K562 (cell line): ENCODE measurements around the gene MINDY4. TPM values are rescaled to one million over a fixed set of nuclear protein-coding genes. Genes with fewer than 3 reads are reported as not detected.

Experiments
- ATAC-seq: fragments of 200-7000 bp; cut with Tn5 transposase; 3 replicates; pipeline ENCODE4 v1.9.1; 2020; ENCODE audit warnings: moderate library complexity
- BruUV-seq: library from RNA; stranded (reverse); fragments of 400-500 nt; replicated peaks from 2 replicates; lab custom pipeline; 2021; lab: Mats Ljungman, UMichigan
- CTCF ChIA-PET: fragments of 300-600 bp; formaldehyde crosslinking; extraction: SDS; loops from one replicate; lab custom pipeline; 2021; ENCODE audit warnings: low intra/inter-chr PET ratio; lab: Yijun Ruan, JAX
- POLR2A ChIA-PET: fragments of 300-600, 350-650 bp; sonication (Branson Sonifier 250); formaldehyde crosslinking; extraction: SDS; loops from one replicate; lab custom pipeline; 2021; ENCODE audit warnings: antibody characterized with exemption, inconsistent platforms; lab: Yijun Ruan, JAX
- DNase-seq, 4 experiments: peaks; one replicate each; pipeline versions ENCODE4 v3.0.0 to v3.0.0-alpha.2; 2011 to 2018; ENCODE audit warnings: low spot score in 3 of 4, mixed read lengths in 3 of 4; ENCODE audit errors: extremely low read depth in 1 of 4
- FAIRE-seq: peaks from 2 replicates; lab custom pipeline; 2011; peaks lifted over from hg19 to GRCh38; lab: Jason Lieb, UNC
- H2AFZ ChIP-seq: 2 replicates; pipeline ENCODE4 v1.6.0; 2011; ENCODE audit warnings: low read depth, low read length, control low read depth, inconsistent platforms
- H3K27ac ChIP-seq: fragments of 200-600 bp; 3 replicates; pipeline ENCODE4 v1.8.0; 2011; ENCODE audit warnings: low read depth, mild to moderate bottlenecking, control low read depth, inconsistent platforms, low read length, moderate library complexity, mixed read lengths; ENCODE audit errors: extremely low read depth
- H3K27me3 ChIP-seq, 2 experiments: fragments of 300-600 bp in 1 of 2; 2 replicates in 1 of 2; 3 replicates in 1 of 2; pipeline versions ENCODE4 v1.6.0 to v1.8.0; 2011; ENCODE audit warnings: inconsistent platforms in 2 of 2, low read length in 2 of 2, mild to moderate bottlenecking in 1 of 2, mixed read lengths in 1 of 2, moderate library complexity in 1 of 2; ENCODE audit not compliant: control insufficient read depth in 2 of 2, insufficient read depth in 2 of 2
- H3K36me3 ChIP-seq: fragments of 300-600 bp; 3 replicates; pipeline ENCODE4 v1.8.0; 2011; ENCODE audit warnings: mild to moderate bottlenecking, low read length, inconsistent platforms; ENCODE audit not compliant: control insufficient read depth, insufficient read depth
- H3K4me1 ChIP-seq, 2 experiments: fragments of 200-600 bp in 1 of 2; replicated peaks in 1 of 2; 2 replicates in 1 of 2; 3 replicates in 1 of 2; pipeline versions ENCODE4 v1.5.1 to v1.8.0; 2011; ENCODE audit warnings: inconsistent platforms in 2 of 2, low read length in 2 of 2, mild to moderate bottlenecking in 1 of 2, mixed read lengths in 1 of 2, moderate library complexity in 1 of 2; ENCODE audit not compliant: control insufficient read depth in 2 of 2, insufficient read depth in 2 of 2
- H3K4me2 ChIP-seq: 2 replicates; pipeline ENCODE4 v1.6.1; 2011; ENCODE audit warnings: low read length, control low read depth, inconsistent platforms, mixed read lengths; ENCODE audit not compliant: insufficient read depth
- H3K4me3 ChIP-seq: fragments of 200-600 bp; sonication (generic), shearing (Covaris generic); 2 replicates; pipeline ENCODE4 v1.5.1; 2016; ENCODE audit warnings: control low read depth, inconsistent platforms
- H3K79me2 ChIP-seq: fragments of 200-600 bp; 3 replicates; pipeline ENCODE4 v1.8.0; 2011; ENCODE audit warnings: low read length, inconsistent platforms; ENCODE audit not compliant: control insufficient read depth, insufficient read depth
- H3K9ac ChIP-seq, 2 experiments: 2 replicates each; pipeline versions ENCODE4 v1.6.0 to v1.6.1; 2011; ENCODE audit warnings: low read depth in 2 of 2, low read length in 2 of 2, control low read depth in 1 of 2, inconsistent platforms in 1 of 2, mild to moderate bottlenecking in 1 of 2, mixed read lengths in 1 of 2; ENCODE audit not compliant: insufficient read depth in 1 of 2
- H3K9me1 ChIP-seq: one replicate; pipeline ENCODE4 v1.6.0; 2011; ENCODE audit warnings: inconsistent platforms, mild to moderate bottlenecking, low read length, moderate library complexity; ENCODE audit not compliant: control insufficient read depth, insufficient read depth
- H3K9me3 ChIP-seq: replicated peaks from 2 replicates; pipeline ENCODE4 v1.5.1; 2011; ENCODE audit warnings: low read depth, low read length, inconsistent platforms; ENCODE audit not compliant: control insufficient read depth, insufficient read depth
- H4K20me1 ChIP-seq: replicated peaks from 2 replicates; pipeline ENCODE4 v1.6.1; 2011; ENCODE audit warnings: low read length, inconsistent platforms, mixed read lengths; ENCODE audit not compliant: control insufficient read depth, insufficient read depth
- ATF1 ChIP-seq, 2 experiments: fragments of 450-650 bp in 1 of 2; IDR thresholded peaks; 2 replicates each; pipeline ENCODE4 v1.6.1; 2016; ENCODE audit warnings: missing compliant biosample characterization in 1 of 2, missing genetic modification characterization in 1 of 2
- BCOR ChIP-seq: fragments of 450-650 bp; IDR thresholded peaks from 2 replicates; pipeline ENCODE4 v1.6.1; 2016
- ELF1 ChIP-seq: fragments of 200-800 bp; sonication (Bioruptor generic); IDR thresholded peaks from 2 replicates; pipeline ENCODE4 v1.6.1; 2016; ENCODE audit warnings: missing genetic modification characterization, missing compliant biosample characterization
- EP400 ChIP-seq: fragments of 450-650 bp; IDR thresholded peaks from 2 replicates; pipeline ENCODE4 v1.6.1; 2017; ENCODE audit warnings: antibody characterized with exemption, mild to moderate bottlenecking, moderate library complexity
- ETV5 ChIP-seq: sonication (generic); formaldehyde crosslinking; IDR thresholded peaks from 2 replicates; pipeline ENCODE4 v1.4.0; 2020; ENCODE audit warnings: low read depth, mild to moderate bottlenecking, missing genetic modification reagents
- FUS ChIP-seq: fragments of 200-400 bp; formaldehyde crosslinking; optimal IDR thresholded peaks from 2 replicates; pipeline ENCODE3; 2017; ENCODE audit warnings: low read depth, low read length
- HCFC1 ChIP-seq: IDR thresholded peaks from 2 replicates; pipeline ENCODE4 v1.6.1; 2012; ENCODE audit warnings: low read depth, low read length, improper control_type of control experiment
- MBD2 ChIP-seq: sonication (generic); IDR thresholded peaks from 2 replicates; pipeline ENCODE4 v1.6.1; 2016; ENCODE audit warnings: low read depth, borderline replicate concordance
- MCM5 ChIP-seq: fragments of 450-650 bp; IDR thresholded peaks from 2 replicates; pipeline ENCODE4 v1.6.1; 2016; ENCODE audit warnings: low read depth
- MYNN ChIP-seq, 2 experiments: sonication (generic); formaldehyde crosslinking in 1 of 2; IDR thresholded peaks; 2 replicates each; pipeline versions ENCODE4 v1.5.0 to v1.6.1; 2016 to 2020; ENCODE audit warnings: antibody characterized with exemption in 1 of 2, missing genetic modification reagents in 1 of 2
- SAP30 ChIP-seq: fragments of 200-600 bp; sonication (generic); IDR thresholded peaks from 2 replicates; pipeline ENCODE4 v1.6.1; 2012; ENCODE audit warnings: borderline replicate concordance, low read depth, mild to moderate bottlenecking, moderate library complexity, low read length, control low read depth, inconsistent platforms; ENCODE audit not compliant: insufficient read depth, poor library complexity, severe bottlenecking
- SMARCA5 ChIP-seq: fragments of 450-650 bp; IDR thresholded peaks from 2 replicates; pipeline ENCODE4 v1.6.1; 2016
- ZBTB7A ChIP-seq: IDR thresholded peaks from 2 replicates; pipeline ENCODE4 v1.6.1; 2011; ENCODE audit warnings: low read depth, mild to moderate bottlenecking, low read length, moderate library complexity, borderline replicate concordance; ENCODE audit not compliant: control insufficient read depth
- ZKSCAN1 ChIP-seq: fragments of 150-350 bp; IDR thresholded peaks from 2 replicates; pipeline ENCODE4 v1.6.1; 2016; ENCODE audit warnings: low read depth, low read length
- ZNF12 ChIP-seq: sonication (generic); formaldehyde crosslinking; IDR thresholded peaks from 2 replicates; pipeline ENCODE4 v1.4.0; 2020; ENCODE audit warnings: mild to moderate bottlenecking, missing genetic modification reagents
- ZNF263 ChIP-seq: sonication (generic); formaldehyde crosslinking; IDR thresholded peaks from 2 replicates; pipeline ENCODE4 v1.8.0; 2022; ENCODE audit warnings: mild to moderate bottlenecking, missing genetic modification reagents, borderline replicate concordance
- WGBS: fragments of 100-300 bp; shearing (Covaris generic); methylation state at CpG from one replicate; pipeline ENCODE4 v1.1.6; 2016; ENCODE audit warnings: low coverage, mixed read lengths; ENCODE audit not compliant: insufficient coverage; ENCODE audit errors: missing lambda C conversion rate; 5-methylcytosine and 5-hydroxymethylcytosine counted together
- in situ Hi-C: fragments of 300-500 bp; cut with MboI; formaldehyde crosslinking; loops from 4 replicates; pipeline ENCODE4 v1.15.0; 2018; ENCODE audit warnings: inconsistent platforms, mixed read lengths
- intact Hi-C: fragments of 100-400 bp; cut with micrococcal nuclease; formaldehyde crosslinking; loops from 2 replicates; pipeline ENCODE4 v1.14.2; 2022
- polyA plus RNA-seq, 8 experiments: library from polyadenylated mRNA; depleted of rRNA in 4 of 8; stranded (reverse) in 5 of 8; unstranded in 3 of 8; fragments of >200 nt; fragmentation: Nextera tagmentation in 2 of 8; fragmentation: Illumina TruSeq in 1 of 8; extraction: Ambion mirVana in 2 of 8; extraction: Trizol in 1 of 8; gene quantifications; 2 replicates each; pipeline versions ENCODE4 v1.2.1 to v1.2.3, GENCODE V29; 2011 to 2014; ENCODE audit warnings: inconsistent platforms in 1 of 8, missing spikeins in 1 of 8
- total RNA-seq, 7 experiments: library from RNA; depleted of rRNA in 6 of 7; stranded (reverse); fragments of >200 nt in 6 of 7; fragmentation: Illumina TruSeq in 2 of 7; extraction: Trizol in 2 of 7; gene quantifications; 2 replicates each; pipeline versions ENCODE4 v1.2.1 to v1.2.3, GENCODE V29; 2011 to 2021; ENCODE audit warnings: low replicate concordance in 1 of 7
- TF ChIP-seq, protein P1 (sequence below), 2 experiments: fragments of 250-450 bp in 1 of 2; fragments of 450-650 bp in 1 of 2; sonication (Bioruptor Pico) in 1 of 2; IDR thresholded peaks; 2 replicates each; pipeline versions ENCODE4 v1.6.1 to v1.8.0; 2016 to 2021; ENCODE audit warnings: mild to moderate bottlenecking in 2 of 2, moderate library complexity in 2 of 2, missing compliant biosample characterization in 1 of 2, missing genetic modification characterization in 1 of 2
- TF ChIP-seq, protein P2 (sequence below): sonication (generic); formaldehyde crosslinking; IDR thresholded peaks from 2 replicates; pipeline ENCODE4 v1.8.1; 2023; ENCODE audit warnings: mild to moderate bottlenecking, missing genetic modification reagents

Gene MINDY4
- total and polyA plus RNA-seq, 9 of the 15 experiments (the other 6 are each of a cell fraction or from before 2014, with no cell fraction given): 2.1 to 16.7 (median 11.0) TPM

DNA sequence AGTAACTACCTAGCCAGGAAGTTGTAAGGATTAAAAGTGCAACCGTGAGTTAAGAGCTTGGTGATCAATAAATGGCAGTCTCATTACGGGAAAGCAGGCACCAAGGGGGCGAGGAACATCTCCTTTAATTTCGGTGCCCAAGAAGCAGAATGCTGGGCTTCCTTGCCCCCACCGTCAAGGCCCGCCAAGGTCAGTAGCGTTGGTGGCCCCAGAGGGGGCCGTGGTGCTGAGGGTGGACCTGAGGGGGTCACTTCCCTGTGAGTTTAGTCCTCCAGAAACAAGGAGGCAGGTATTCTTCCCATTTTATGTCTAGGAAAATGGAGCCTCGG lies 408 bp upstream of the MINDY4 start (continued):
- TF ChIP-seq, protein P1, sequence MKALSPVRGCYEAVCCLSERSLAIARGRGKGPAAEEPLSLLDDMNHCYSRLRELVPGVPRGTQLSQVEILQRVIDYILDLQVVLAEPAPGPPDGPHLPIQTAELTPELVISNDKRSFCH (CRISPR knock-in tag; IDR thresholded peaks at IDR 0.05): no peak
- TF ChIP-seq, protein P1 (tag; IDR thresholded peaks at IDR 0.05): 0 out of 2 replicates have a peak, but pooled peaks have one; percentile 56
- 0 out of 2 replicates have a peak, but pooled peaks have one; percentile 2 for TF ChIP-seq ETV5 (CRISPR knock-in tag)
- no peak for TF ChIP-seq FUS
- TF ChIP-seq ZBTB7A: 0 out of 2 replicates have a peak, but pooled peaks have one; percentile 8
- peak; percentile 50; the same call in 1 of the 2 replicates for TF ChIP-seq BCOR

DNA sequence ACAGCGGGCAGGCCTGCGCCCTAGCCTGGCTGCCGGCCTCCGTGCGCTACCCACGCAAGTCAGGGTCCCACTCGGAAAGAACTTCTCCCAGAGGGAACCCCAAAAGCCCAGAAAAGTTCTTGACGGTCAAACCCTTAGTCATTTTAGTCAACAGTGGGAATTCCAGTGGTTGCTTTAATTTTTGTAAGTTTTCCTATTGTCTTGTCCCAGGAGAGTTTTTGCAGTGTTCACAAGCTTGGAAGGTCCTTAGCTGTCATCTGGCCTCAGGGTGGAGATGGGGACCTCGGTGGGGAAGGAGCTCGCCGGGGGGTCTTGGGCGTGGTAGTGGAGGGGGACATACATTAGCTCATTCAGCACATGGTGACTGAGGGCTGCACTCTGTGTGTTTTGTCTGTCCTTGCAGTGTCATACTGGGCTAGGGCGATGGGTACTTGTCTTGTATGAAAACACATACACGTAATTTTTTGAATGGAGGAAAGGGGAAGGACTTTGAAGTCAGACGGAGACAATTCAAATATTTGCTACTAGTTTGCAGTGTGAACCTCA lies 736 bp downstream of the MINDY4 start:
- no peaks in the 10 kb centered on the region for H4K20me1 ChIP-seq
- ChIA-PET CTCF (no interaction called here), POLR2A (interaction anchor here (0.7 to 0.8 kb wide), 2 partner anchors 14 to 160 kb away, joined by 3 to 5 read pairs; no protein-coding TSS in a partner anchor)
- H3K79me2 ChIP-seq: peaks cover 56% of the 10 kb centered on the region
- peak overlapping the region; percentile 81 to 95 for H3K9ac ChIP-seq
- H3K36me3 ChIP-seq: peaks cover 6% of the 10 kb centered on the region
- peaks cover 19 to 24% of the 10 kb centered on the region in 2 experiments for H3K4me1 ChIP-seq
- FAIRE-seq: peak; percentile 68
- intact Hi-C loops: loop anchor here (1.0 to 5.0 kb wide), 2 partner anchors 11 to 490 kb away; partner anchors contain the start of gene ZNRF2
- in situ Hi-C loops: no loop called here
- peaks cover 2% of the 10 kb centered on the region for H3K9me1 ChIP-seq
- TSS peak; percentile 43 for BruUV-seq
- peak; percentile 56 to 60 (median 59) for DNase-seq
- ATAC-seq: peak; percentile 49
- H3K4me3 ChIP-seq: peak overlapping the region; percentile 71
- peak overlapping the region; percentile 80 for H3K4me2 ChIP-seq
- H3K27me3 ChIP-seq: no peaks in the 10 kb centered on the region
- H3K27ac ChIP-seq: peak overlapping the region; percentile 82
- no peaks in the 10 kb centered on the region for H3K9me3 ChIP-seq
- WGBS: 2% methylated on average over 15 of the region's 15 CpGs
- H2AFZ ChIP-seq: peak overlapping the region; percentile 94
- TF ChIP-seq, protein P2, sequence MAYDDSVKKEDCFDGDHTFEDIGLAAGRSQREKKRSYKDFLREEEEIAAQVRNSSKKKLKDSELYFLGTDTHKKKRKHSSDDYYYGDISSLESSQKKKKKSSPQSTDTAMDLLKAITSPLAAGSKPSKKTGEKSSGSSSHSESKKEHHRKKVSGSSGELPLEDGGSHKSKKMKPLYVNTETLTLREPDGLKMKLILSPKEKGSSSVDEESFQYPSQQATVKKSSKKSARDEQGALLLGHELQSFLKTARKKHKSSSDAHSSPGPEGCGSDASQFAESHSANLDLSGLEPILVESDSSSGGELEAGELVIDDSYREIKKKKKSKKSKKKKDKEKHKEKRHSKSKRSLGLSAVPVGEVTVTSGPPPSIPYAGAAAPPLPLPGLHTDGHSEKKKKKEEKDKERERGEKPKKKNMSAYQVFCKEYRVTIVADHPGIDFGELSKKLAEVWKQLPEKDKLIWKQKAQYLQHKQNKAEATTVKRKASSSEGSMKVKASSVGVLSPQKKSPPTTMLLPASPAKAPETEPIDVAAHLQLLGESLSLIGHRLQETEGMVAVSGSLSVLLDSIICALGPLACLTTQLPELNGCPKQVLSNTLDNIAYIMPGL (CRISPR knock-in tag): 0 out of 2 replicates have a peak, but pooled peaks have one; percentile 32
- no peak for TF ChIP-seq MBD2
- peak; percentile 49; the same call in 1 of the 2 replicates for TF ChIP-seq EP400
- no peak for TF ChIP-seq SAP30
- no peak for TF ChIP-seq MCM5
- TF ChIP-seq MYNN (IDR thresholded peaks at IDR 0.05): 0 out of 2 replicates have a peak, but pooled peaks have one; percentile 19
- no peak for TF ChIP-seq MYNN (CRISPR knock-in tag; IDR thresholded peaks at IDR 0.05)
- 0 out of 2 replicates have a peak, but pooled peaks have one; percentile 8 for TF ChIP-seq ZBTB7A
- TF ChIP-seq ELF1 (tag): peak; percentile 30
- TF ChIP-seq ZNF263 (CRISPR knock-in tag): 0 out of 2 replicates have a peak, but pooled peaks have one; percentile 8
- no peak for TF ChIP-seq SMARCA5
- no peak for TF ChIP-seq ATF1 (CRISPR knock-in tag; IDR thresholded peaks at IDR 0.05)
- peak; percentile 77 for TF ChIP-seq ATF1 (tag; IDR thresholded peaks at IDR 0.05)
- TF ChIP-seq HCFC1: no peak
- TF ChIP-seq ZNF12 (CRISPR knock-in tag): no peak
- TF ChIP-seq ZKSCAN1: no peak
